GM12872 (cell line): ENCODE measurements around the gene JSRP1.

Experiments
- CTCF ChIP-seq: IDR thresholded peaks from 3 replicates; pipeline ENCODE4 v1.5.1; 2011; ENCODE audit warnings: low read depth, mild to moderate bottlenecking, low read length, moderate library complexity; ENCODE audit not compliant: insufficient read depth

The JSRP1 gene

GRCh38 chr19:2278459-2279158, 22.4 kb upstream of the JSRP1 start:
- TF ChIP-seq CTCF: no peak

GRCh38 chr19:2277138-2277537, 20.9 kb upstream of the JSRP1 start:
- TF ChIP-seq CTCF: no peak

- TF ChIP-seq CTCF: no peak
Measured at GRCh38 chr19:2276429-2276986, 20.3 kb upstream of the JSRP1 start.

- no peak for TF ChIP-seq CTCF
Measured at GRCh38 chr19:2275588-2276428, 19.6 kb upstream of the JSRP1 start.

GRCh38 chr19:2274931-2275535, 18.8 kb upstream of the JSRP1 start:
- peak; percentile 55; the same call in 2 of the 3 replicates for TF ChIP-seq CTCF

GRCh38 chr19:2274185-2274711, 18.0 kb upstream of the JSRP1 start:
- no peak for TF ChIP-seq CTCF
